ENCODE results near the gene HOXB7.

- TF ChIP-seq POLR2A (IDR thresholded peaks at IDR 0.05; ENCODE audit: low read depth, low read length) (no peak), POLR2AphosphoS5 (IDR thresholded peaks at IDR 0.05; ENCODE audit: low read depth, low read length) (no peak)
These were observed 44.7 kb downstream of the HOXB7 start for GRCh38 chr17:48565925-48566710.

All from GM12892 (cell line).